G401.6 (cell line): Measurements from ENCODE around the gene SCEL.
A peak's percentile ranks its signal among the peaks of the same experiment; 100 is the strongest.
"Not testable (repeated sequence)": the region's sequence is repeated elsewhere in the genome, so short reads cannot be mapped to it uniquely, and the experiment has no call there.

Source experiments
- FAIRE-seq: peaks from 2 replicates; lab custom pipeline; 2012; peaks lifted over from hg19 to GRCh38; lab: Jason Lieb, UNC

The SCEL gene

DNA sequence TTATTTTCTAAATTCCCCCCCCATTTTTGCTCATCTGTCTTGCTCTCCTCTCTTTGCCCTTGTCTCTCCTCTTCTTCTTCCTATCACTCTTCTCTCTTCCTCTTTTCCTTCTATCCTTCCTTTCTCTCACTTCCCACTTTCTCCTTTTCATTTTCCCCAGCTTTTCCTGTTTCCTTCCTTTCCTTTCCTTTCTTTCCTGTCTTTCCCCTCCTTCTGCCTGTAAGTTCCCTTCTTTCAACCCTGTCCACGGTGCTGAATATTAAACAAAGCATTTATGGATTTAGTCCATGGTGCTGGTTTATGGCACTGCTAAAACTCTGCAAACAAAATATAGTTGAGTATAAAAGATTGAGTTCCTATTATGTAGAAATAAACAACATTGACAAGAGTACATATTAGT, 27.6 kb downstream of the SCEL start:
- FAIRE-seq = no peak

DNA sequence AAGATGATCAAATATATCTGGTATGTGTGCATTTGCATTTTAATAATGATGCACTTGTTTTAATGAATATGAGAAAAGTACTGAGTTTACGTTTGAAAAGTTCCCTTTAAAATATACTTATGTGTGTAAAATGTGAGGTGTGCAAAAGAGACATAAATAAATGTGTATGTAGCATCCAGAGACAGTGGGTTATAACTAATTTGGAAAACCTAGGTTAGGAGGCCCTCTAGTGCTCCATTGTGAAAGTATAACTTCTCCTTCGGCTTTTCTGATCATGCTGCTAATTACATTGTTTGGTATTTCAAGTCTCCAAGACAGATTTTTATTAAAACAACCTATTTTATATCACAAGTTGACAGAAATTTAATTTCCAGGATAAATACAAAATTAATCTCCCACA, 30.1 kb downstream of the SCEL start:
- FAIRE-seq = peak; percentile 72

- no peak for FAIRE-seq
Measured at GRCh38 chr13:77571956-77572355, 36.5 kb downstream of the SCEL start.

DNA sequence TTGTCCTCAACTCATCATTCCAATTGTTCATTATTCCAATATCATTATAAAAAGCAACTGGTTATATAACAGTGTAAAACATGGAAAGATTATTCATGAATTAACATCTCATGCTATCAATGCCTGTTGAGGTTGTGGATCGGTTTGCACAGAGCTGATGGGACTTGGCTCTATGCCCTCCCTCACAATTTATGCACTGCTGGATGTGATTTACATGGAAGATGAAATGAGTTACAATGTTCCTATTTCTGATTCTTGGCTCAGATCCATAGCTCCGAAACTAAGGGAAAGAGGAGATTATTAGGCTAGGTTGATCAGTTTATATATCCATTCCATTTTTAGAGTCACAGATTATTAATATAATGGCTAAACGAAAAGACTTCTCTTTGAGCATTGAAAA, 38.6 kb downstream of the SCEL start:
- no peak for FAIRE-seq

DNA sequence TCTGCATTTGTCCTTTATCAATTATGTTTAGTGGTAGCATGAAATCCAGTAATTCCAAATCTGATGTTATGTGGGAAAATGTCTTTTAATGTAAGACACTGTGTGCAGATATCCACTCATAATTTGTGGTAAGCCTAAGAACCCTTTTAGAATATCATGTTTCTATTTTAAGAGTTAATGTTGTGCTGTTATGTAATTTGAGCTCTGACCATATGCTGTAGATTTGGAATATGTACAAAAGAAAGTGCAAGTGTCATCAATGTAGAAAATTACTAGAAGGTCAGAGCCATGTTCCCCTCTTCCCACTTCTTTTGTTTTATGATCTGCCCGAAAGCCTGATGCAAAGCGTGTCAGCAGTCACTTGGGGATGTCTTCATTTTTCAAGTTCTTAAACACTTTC, 44.5 kb downstream of the SCEL start:
- FAIRE-seq = no peak

GRCh38 chr13:77580748-77581147, 45.2 kb downstream of the SCEL start:
- FAIRE-seq = no peak

DNA sequence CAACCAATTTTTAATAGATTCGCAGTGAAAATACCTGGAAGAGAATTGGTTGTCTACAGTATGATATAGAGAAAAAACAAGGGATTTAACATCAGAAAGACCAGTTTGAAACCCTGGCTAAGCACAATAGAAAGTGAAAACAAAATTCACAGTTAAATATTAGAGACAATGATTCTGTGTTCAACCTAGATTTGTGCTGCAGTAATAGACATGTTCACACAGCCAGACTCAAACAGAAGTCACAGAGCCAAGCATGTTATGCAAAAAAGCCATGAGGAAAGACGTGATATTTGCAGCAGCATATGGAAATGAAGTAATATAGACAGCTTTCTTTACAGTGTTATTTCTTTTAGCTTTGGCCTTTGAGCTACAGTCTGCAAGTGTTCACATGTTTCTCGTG, 48.1 kb downstream of the SCEL start:
- no peak for FAIRE-seq

GRCh38 chr13:77584106-77584505, 48.6 kb downstream of the SCEL start:
- FAIRE-seq = no peak

DNA sequence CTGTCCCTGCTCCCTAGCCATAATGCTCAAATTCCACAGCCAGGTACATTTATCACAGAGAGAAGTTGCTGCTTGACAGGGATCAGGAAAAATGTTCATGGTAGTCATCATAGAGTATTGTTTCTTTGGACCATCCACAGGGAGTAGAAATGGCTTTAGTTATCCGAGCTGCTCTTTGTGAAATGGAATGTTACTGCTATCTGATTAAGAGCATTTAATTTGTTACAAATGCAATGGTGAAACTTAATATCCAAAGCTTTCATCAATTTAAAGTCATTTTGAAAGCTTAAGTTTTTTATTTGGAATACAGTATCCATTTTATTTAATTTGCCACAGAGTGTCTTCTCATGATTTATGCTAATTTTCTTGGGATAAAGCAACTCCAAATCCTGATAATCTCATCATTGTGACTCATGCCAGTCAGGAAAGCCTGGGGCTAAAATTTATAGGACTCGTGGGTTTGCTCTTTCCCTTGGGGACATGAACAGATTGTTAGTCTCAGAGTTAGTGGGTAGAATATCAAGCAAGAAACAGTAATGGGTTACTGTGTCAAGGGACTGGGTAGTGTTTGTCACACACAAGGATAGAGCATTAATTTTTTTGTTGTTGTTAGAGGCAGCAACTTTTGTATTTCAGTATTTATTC, 59.8 kb downstream of the SCEL start:
- no peak for FAIRE-seq

- FAIRE-seq = no peak
Measured at GRCh38 chr13:77596777-77597176, 61.3 kb downstream of the SCEL start.

GRCh38 chr13:77599351-77599750, 63.8 kb downstream of the SCEL start:
- no peak for FAIRE-seq

GRCh38 chr13:77600701-77601100, 65.2 kb downstream of the SCEL start:
- no peak for FAIRE-seq

GRCh38 chr13:77611068-77611467, 75.6 kb downstream of the SCEL start:
- FAIRE-seq = no peak

- peak; percentile 8 for FAIRE-seq
Measured at GRCh38 chr13:77616027-77616426, 80.5 kb downstream of the SCEL start.

DNA sequence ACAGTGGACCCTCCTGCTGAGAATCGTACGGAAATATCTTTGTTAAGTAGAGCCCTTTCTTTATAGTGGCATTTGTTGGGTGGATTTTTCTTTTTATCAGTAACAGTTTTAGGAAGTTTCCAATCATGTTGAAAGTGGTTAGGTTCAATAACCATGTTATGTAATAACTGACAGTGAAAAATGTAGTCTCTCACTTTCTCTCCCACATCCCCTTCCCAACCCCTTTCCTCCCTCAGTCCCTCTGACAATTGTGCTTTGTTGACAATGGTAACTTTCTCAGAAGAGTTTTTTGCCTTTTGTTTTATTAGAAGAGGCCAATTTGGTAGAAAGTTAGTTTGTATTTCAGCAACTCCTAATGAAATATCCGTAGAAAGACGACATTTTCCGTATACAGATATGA, 84.1 kb downstream of the SCEL start:
- no peak for FAIRE-seq

DNA sequence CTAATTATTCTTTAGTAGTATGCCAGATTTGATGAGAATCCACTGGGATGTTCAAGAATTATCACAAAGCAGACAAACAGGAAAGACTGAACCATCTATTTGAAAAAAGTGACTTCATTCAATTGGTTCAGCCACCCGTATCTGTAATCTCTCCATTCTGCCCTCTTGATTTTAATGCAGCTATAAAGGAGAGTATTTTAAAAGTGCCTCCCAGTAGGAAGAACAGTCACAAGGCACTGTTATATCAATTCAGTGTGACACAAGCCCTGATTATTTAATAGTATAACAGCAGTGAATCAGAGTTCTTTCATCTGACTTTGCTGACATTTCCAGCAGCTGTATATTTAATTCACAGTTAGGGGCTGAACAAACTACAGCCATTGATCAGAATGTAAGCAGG, 84.6 kb downstream of the SCEL start:
- no peak for FAIRE-seq

- FAIRE-seq = no peak
Measured at GRCh38 chr13:77623806-77624205, 88.3 kb downstream of the SCEL start.

DNA sequence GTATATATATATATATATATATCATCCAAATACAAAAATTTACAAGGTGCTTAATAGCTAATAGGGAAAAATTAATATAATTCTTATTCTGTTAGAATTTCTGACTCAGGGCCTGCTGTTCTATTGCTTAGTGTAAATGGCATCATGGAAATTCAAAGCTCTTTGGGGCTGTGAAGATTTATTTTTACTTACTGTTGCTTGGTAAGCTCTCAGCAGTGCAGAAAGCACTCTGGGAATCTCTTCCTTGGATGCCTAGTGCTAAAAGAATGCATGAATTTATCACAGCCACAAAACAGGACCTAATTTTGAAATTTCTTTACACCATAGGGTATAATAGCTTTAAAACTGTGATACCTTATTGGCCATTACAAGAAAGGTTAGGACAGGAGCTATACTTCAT, 92.7 kb downstream of the SCEL start:
- no peak for FAIRE-seq

GRCh38 chr13:77637588-77637987, 102.1 kb downstream of the SCEL start:
- FAIRE-seq = no peak

- no peak for FAIRE-seq
Measured at GRCh38 chr13:77650409-77650808, 114.9 kb downstream of the SCEL start.

DNA sequence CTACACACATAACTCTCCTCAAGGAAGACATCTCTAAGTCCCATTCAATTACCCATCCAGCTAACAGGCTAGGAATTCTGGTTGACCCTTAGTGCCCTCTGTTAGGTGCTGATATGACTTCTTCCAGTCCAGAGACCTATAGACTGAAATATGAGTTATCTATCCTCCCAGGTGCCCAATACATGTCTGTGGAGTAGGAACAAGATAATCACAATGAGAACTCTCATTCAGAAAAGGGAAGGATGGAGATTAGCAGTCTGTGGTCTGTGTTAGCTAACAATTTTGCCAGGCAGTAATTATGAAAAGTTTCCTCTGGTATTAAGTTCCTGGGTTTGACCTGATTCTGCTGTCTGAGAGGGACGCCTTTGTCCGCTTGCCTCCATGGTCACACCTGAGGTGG, 117.8 kb downstream of the SCEL start:
- FAIRE-seq = no peak

GRCh38 chr13:77660016-77660415, 124.5 kb downstream of the SCEL start:
- not testable (repeated sequence) for FAIRE-seq

- FAIRE-seq = no peak
Measured at GRCh38 chr13:77660841-77661250, 125.3 kb downstream of the SCEL start.

DNA sequence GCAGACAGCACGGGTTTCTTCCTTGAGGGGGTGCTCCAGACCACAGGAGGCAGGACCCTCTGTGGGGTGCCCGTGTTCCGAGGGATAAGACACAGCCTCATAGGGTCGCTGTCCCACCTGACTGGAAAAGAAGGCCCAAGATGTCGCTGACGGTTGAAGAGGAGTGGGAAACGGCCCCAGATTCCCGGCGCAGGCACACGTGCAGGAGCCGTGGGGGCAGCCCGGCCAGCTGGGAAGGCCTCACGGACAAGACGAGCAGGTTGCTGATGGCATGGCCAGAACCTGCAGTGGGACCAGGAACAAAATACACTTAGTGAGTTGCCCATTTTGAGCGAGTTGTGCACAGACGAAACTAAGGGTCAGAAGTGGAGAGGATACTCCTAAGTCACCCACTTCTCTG, 126.8 kb downstream of the SCEL start:
- FAIRE-seq = not testable (repeated sequence)

DNA sequence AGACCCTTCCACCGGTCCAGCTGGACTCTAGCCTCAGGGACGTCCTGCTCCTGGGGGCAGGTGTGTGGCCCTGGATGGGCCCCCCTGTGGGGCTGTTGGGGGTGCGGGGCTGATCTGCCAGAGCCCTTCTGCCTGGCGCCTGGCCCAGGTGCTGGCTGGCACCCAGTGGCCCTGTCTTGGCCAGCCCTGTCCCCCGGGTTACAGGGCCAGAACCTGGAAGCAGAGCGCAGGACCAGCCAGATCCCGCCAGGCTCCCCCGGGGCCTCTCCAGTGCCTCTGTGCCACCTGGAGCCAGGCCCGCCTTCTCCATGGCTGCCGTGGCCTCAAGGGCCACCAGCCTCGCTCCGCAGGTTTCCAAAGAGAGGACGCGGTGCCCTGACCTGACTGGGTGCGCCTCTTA, 127.3 kb downstream of the SCEL start:
- not testable (repeated sequence) for FAIRE-seq
